ENCODE results near the gene PAXIP1.
A peak's percentile ranks its signal among the peaks of the same experiment; 100 is the strongest.

PAXIP1 gene

GRCh38 chr7:154916381-154916780 is 86.5 kb downstream of the PAXIP1 start:
- no peaks in the 10 kb centered on the region for H3K36me3 Mint-ChIP-seq
- no peak overlapping the region for H3K4me3 Mint-ChIP-seq
- no peaks in the 10 kb centered on the region for H3K9me3 Mint-ChIP-seq (ENCODE audit: low read depth)
- peaks cover 3% of the 10 kb centered on the region for H3K4me1 Mint-ChIP-seq (ENCODE audit: low read depth)
- H3K27me3 Mint-ChIP-seq: peaks cover 1% of the 10 kb centered on the region
- no peak overlapping the region for H3K27ac Mint-ChIP-seq

GRCh38 chr7:154915600-154915999 is 87.3 kb downstream of the PAXIP1 start:
- Mint-ChIP-seq H3K27me3 (peaks cover 1% of the 10 kb centered on the region), H3K4me1 (ENCODE audit: low read depth) (peaks cover 3% of the 10 kb centered on the region), H3K36me3 (no peaks in the 10 kb centered on the region), H3K4me3 (no peak overlapping the region), H3K27ac (no peak overlapping the region), H3K9me3 (ENCODE audit: low read depth) (no peaks in the 10 kb centered on the region)

GRCh38 chr7:154914996-154915380 is 87.9 kb downstream of the PAXIP1 start:
- H3K9me3 Mint-ChIP-seq (ENCODE audit: low read depth): no peaks in the 10 kb centered on the region
- peaks cover 3% of the 10 kb centered on the region for H3K4me1 Mint-ChIP-seq (ENCODE audit: low read depth)
- H3K4me3 Mint-ChIP-seq: peak overlapping the region; percentile 40
- no peak overlapping the region for H3K27ac Mint-ChIP-seq
- no peaks in the 10 kb centered on the region for H3K36me3 Mint-ChIP-seq
- H3K27me3 Mint-ChIP-seq: peaks cover 1% of the 10 kb centered on the region

GRCh38 chr7:154914308-154914995 is 88.5 kb downstream of the PAXIP1 start:
- H3K27ac Mint-ChIP-seq: no peak overlapping the region
- H3K4me3 Mint-ChIP-seq: peak overlapping the region; percentile 40
- H3K9me3 Mint-ChIP-seq (ENCODE audit: low read depth): no peaks in the 10 kb centered on the region
- H3K36me3 Mint-ChIP-seq: no peaks in the 10 kb centered on the region
- peaks cover 3% of the 10 kb centered on the region for H3K4me1 Mint-ChIP-seq (ENCODE audit: low read depth)
- peaks cover 1% of the 10 kb centered on the region for H3K27me3 Mint-ChIP-seq

- no peak overlapping the region for H3K27ac Mint-ChIP-seq
- H3K27me3 Mint-ChIP-seq: peaks cover 5% of the 10 kb centered on the region
- H3K4me1 Mint-ChIP-seq (ENCODE audit: low read depth): peaks cover 3% of the 10 kb centered on the region
- no peaks in the 10 kb centered on the region for H3K9me3 Mint-ChIP-seq (ENCODE audit: low read depth)
- peak overlapping the region; percentile 87 for H3K4me3 Mint-ChIP-seq
- no peaks in the 10 kb centered on the region for H3K36me3 Mint-ChIP-seq
Observed at GRCh38 chr7:154913638-154914307, 89.2 kb downstream of the PAXIP1 start.

- peaks cover 3% of the 10 kb centered on the region for H3K4me1 Mint-ChIP-seq (ENCODE audit: low read depth)
- H3K4me3 Mint-ChIP-seq: no peak overlapping the region
- no peak overlapping the region for H3K27ac Mint-ChIP-seq
- H3K27me3 Mint-ChIP-seq: peaks cover 10% of the 10 kb centered on the region
- H3K36me3 Mint-ChIP-seq: no peaks in the 10 kb centered on the region
- H3K9me3 Mint-ChIP-seq (ENCODE audit: low read depth): no peaks in the 10 kb centered on the region
Observed at GRCh38 chr7:154912871-154913637, 89.9 kb downstream of the PAXIP1 start.

- Mint-ChIP-seq H3K4me3 (no peak overlapping the region), H3K4me1 (ENCODE audit: low read depth) (peaks cover 3% of the 10 kb centered on the region), H3K27me3 (peaks cover 11% of the 10 kb centered on the region), H3K36me3 (no peaks in the 10 kb centered on the region), H3K27ac (no peak overlapping the region), H3K9me3 (ENCODE audit: low read depth) (no peaks in the 10 kb centered on the region)
Observed at GRCh38 chr7:154911862-154912455, 91.0 kb downstream of the PAXIP1 start.

- Mint-ChIP-seq H3K9me3 (ENCODE audit: low read depth) (no peaks in the 10 kb centered on the region), H3K4me1 (ENCODE audit: low read depth) (peaks cover 3% of the 10 kb centered on the region), H3K27ac (no peak overlapping the region), H3K36me3 (no peaks in the 10 kb centered on the region), H3K4me3 (no peak overlapping the region), H3K27me3 (peaks cover 10% of the 10 kb centered on the region)
Observed at GRCh38 chr7:154911411-154911810, 91.5 kb downstream of the PAXIP1 start.

- H3K9me3 Mint-ChIP-seq (ENCODE audit: low read depth): no peaks in the 10 kb centered on the region
- H3K27ac Mint-ChIP-seq: no peak overlapping the region
- H3K36me3 Mint-ChIP-seq: no peaks in the 10 kb centered on the region
- H3K4me3 Mint-ChIP-seq: no peak overlapping the region
- peaks cover 3% of the 10 kb centered on the region for H3K4me1 Mint-ChIP-seq (ENCODE audit: low read depth)
- peaks cover 10% of the 10 kb centered on the region for H3K27me3 Mint-ChIP-seq
Observed at GRCh38 chr7:154910977-154911376, 91.9 kb downstream of the PAXIP1 start.

- Mint-ChIP-seq H3K36me3 (no peaks in the 10 kb centered on the region), H3K27me3 (peaks cover 10% of the 10 kb centered on the region), H3K4me1 (ENCODE audit: low read depth) (peaks cover 3% of the 10 kb centered on the region), H3K9me3 (ENCODE audit: low read depth) (no peaks in the 10 kb centered on the region), H3K27ac (no peak overlapping the region), H3K4me3 (no peak overlapping the region)
Observed at GRCh38 chr7:154910125-154910524, 92.8 kb downstream of the PAXIP1 start.

- H3K4me1 Mint-ChIP-seq (ENCODE audit: low read depth): peaks cover 3% of the 10 kb centered on the region
- no peaks in the 10 kb centered on the region for H3K9me3 Mint-ChIP-seq (ENCODE audit: low read depth)
- no peaks in the 10 kb centered on the region for H3K36me3 Mint-ChIP-seq
- peaks cover 10% of the 10 kb centered on the region for H3K27me3 Mint-ChIP-seq
- no peak overlapping the region for H3K27ac Mint-ChIP-seq
- no peak overlapping the region for H3K4me3 Mint-ChIP-seq
Observed at GRCh38 chr7:154909241-154910105, 93.5 kb downstream of the PAXIP1 start.

GRCh38 chr7:154907651-154908620 is 95.0 kb downstream of the PAXIP1 start:
- no peak overlapping the region for H3K27ac Mint-ChIP-seq
- H3K27me3 Mint-ChIP-seq: peaks cover 10% of the 10 kb centered on the region
- no peaks in the 10 kb centered on the region for H3K4me1 Mint-ChIP-seq (ENCODE audit: low read depth)
- no peak overlapping the region for H3K4me3 Mint-ChIP-seq
- H3K9me3 Mint-ChIP-seq (ENCODE audit: low read depth): no peaks in the 10 kb centered on the region
- H3K36me3 Mint-ChIP-seq: no peaks in the 10 kb centered on the region

GRCh38 chr7:154906736-154907355 is 96.1 kb downstream of the PAXIP1 start:
- no peaks in the 10 kb centered on the region for H3K9me3 Mint-ChIP-seq (ENCODE audit: low read depth)
- H3K4me1 Mint-ChIP-seq (ENCODE audit: low read depth): no peaks in the 10 kb centered on the region
- H3K27ac Mint-ChIP-seq: no peak overlapping the region
- no peaks in the 10 kb centered on the region for H3K36me3 Mint-ChIP-seq
- H3K4me3 Mint-ChIP-seq: no peak overlapping the region
- peaks cover 12% of the 10 kb centered on the region for H3K27me3 Mint-ChIP-seq
